Stimulated activated CD8-positive, alpha-beta memory T cell treated with anti-CD3 and anti-CD28 coated beads, Interleukin-4, amount 100 ng/mL, for 24 hours (primary cell): ENCODE results near the gene MAPK8IP3.

ENCODE experiments used
- DNase-seq: peaks from one replicate; pipeline ENCODE4 v3.0.0-alpha.2; 2020; ENCODE audit warnings: low read depth

The MAPK8IP3 gene

GRCh38 chr16:1812732-1813163 lies 106.8 kb downstream of the MAPK8IP3 start:
- DNase-seq, result peak; percentile 17

GRCh38 chr16:1815461-1815860 lies 109.5 kb downstream of the MAPK8IP3 start:
- DNase-seq, result no peak

- DNase-seq, result no peak
These were observed 110.6 kb downstream of the MAPK8IP3 start for GRCh38 chr16:1816396-1817275.

GRCh38 chr16:1817276-1817589 lies 111.2 kb downstream of the MAPK8IP3 start:
- DNase-seq, result no peak

- DNase-seq, result no peak
These were observed 111.7 kb downstream of the MAPK8IP3 start for GRCh38 chr16:1817716-1818115.

- no peak for DNase-seq
These were observed 112.3 kb downstream of the MAPK8IP3 start for GRCh38 chr16:1818204-1818872.

GRCh38 chr16:1818873-1819525 lies 113.0 kb downstream of the MAPK8IP3 start:
- DNase-seq, result no peak

GRCh38 chr16:1819611-1820010 lies 113.6 kb downstream of the MAPK8IP3 start:
- DNase-seq, result no peak
